DND-41 (cell line): ENCODE results near the gene BRSK2.
A peak's percentile ranks its signal among the peaks of the same experiment; 100 is the strongest.

Experiments used
- ATAC-seq: fragments of 200-7000 bp; cut with Tn5 transposase; 3 replicates; pipeline ENCODE4 v1.9.1; 2021; ENCODE audit warnings: low read depth; ENCODE audit not compliant: insufficient read depth
- DNase-seq: peaks from one replicate; pipeline ENCODE4 v3.0.0-alpha.2; 2020
- H2AFZ ChIP-seq: 2 replicates; pipeline ENCODE4 v1.6.0; 2012; ENCODE audit warnings: low read depth, low read length
- H3K27ac ChIP-seq: 2 replicates; pipeline ENCODE4 v1.5.1; 2012; ENCODE audit warnings: low read length, inconsistent platforms
- H3K27me3 ChIP-seq: fragments of 200-600 bp; sonication (generic); 2 replicates; pipeline ENCODE4 v1.6.0; 2012; ENCODE audit warnings: low read length, mild to moderate bottlenecking, inconsistent platforms; ENCODE audit not compliant: insufficient read depth, poor library complexity
- H3K36me3 ChIP-seq: 2 replicates; pipeline ENCODE4 v1.5.1; 2012; ENCODE audit warnings: low read length, inconsistent platforms; ENCODE audit not compliant: insufficient read depth
- H3K4me1 ChIP-seq: 2 replicates; pipeline ENCODE4 v1.5.1; 2012; ENCODE audit warnings: mild to moderate bottlenecking, low read length; ENCODE audit not compliant: insufficient read depth
- H3K4me2 ChIP-seq: 2 replicates; pipeline ENCODE4 v1.6.0; 2012; ENCODE audit warnings: mild to moderate bottlenecking, moderate library complexity, low read length, inconsistent platforms; ENCODE audit not compliant: insufficient read depth
- H3K4me3 ChIP-seq, 2 experiments: fragments of 200-600 bp in 1 of 2; shearing (Covaris generic) in 1 of 2; 2 replicates each; pipeline ENCODE4 v1.5.1; 2012 to 2016; ENCODE audit warnings: inconsistent platforms in 2 of 2, low read length in 2 of 2, mild to moderate bottlenecking in 2 of 2, low read depth in 1 of 2, moderate library complexity in 1 of 2
- H3K79me2 ChIP-seq: 2 replicates; pipeline ENCODE4 v1.6.0; 2012; ENCODE audit warnings: low read length, inconsistent platforms; ENCODE audit not compliant: insufficient read depth
- H3K9ac ChIP-seq: 2 replicates; pipeline ENCODE4 v1.6.0; 2012; ENCODE audit warnings: low read depth, mild to moderate bottlenecking, inconsistent platforms, low read length, moderate library complexity
- H3K9me3 ChIP-seq: 2 replicates; pipeline ENCODE4 v1.5.1; 2012; ENCODE audit warnings: low read length, moderate library complexity, mild to moderate bottlenecking, inconsistent platforms; ENCODE audit not compliant: insufficient read depth, severe bottlenecking
- H4K20me1 ChIP-seq: 2 replicates; pipeline ENCODE4 v1.6.0; 2012; ENCODE audit warnings: low read length; ENCODE audit not compliant: insufficient read depth
- CTCF ChIP-seq: IDR thresholded peaks from 2 replicates; pipeline ENCODE4 v1.5.1; 2012; ENCODE audit warnings: borderline replicate concordance, low read length, moderate library complexity, mild to moderate bottlenecking; ENCODE audit not compliant: poor library complexity, severe bottlenecking; ENCODE audit errors: extremely low read depth
- EZH2 ChIP-seq: IDR thresholded peaks from 3 replicates; pipeline ENCODE4 v1.6.1; 2012; ENCODE audit warnings: borderline replicate concordance, low read depth, mild to moderate bottlenecking, moderate library complexity, low read length, inconsistent platforms; ENCODE audit not compliant: severe bottlenecking

BRSK2 gene

GRCh38 chr11:1453611-1454034 is 63.9 kb downstream of the BRSK2 start:
- peak; percentile 33; the same call in 1 of the 3 replicates for ATAC-seq
- Histone ChIP-seq H3K27ac (no peak overlapping the region), H3K4me1 (no peaks in the 10 kb centered on the region), H3K27me3 (no peaks in the 10 kb centered on the region), H3K4me3 (no peak overlapping the region), H4K20me1 (peaks cover 38% of the 10 kb centered on the region), H2AFZ (no peak overlapping the region), H3K79me2 (no peaks in the 10 kb centered on the region), H3K4me2 (no peak overlapping the region), H3K36me3 (no peaks in the 10 kb centered on the region), H3K9ac (no peak overlapping the region), H3K9me3 (no peaks in the 10 kb centered on the region)
- TF ChIP-seq EZH2 (no peak), CTCF (peak; percentile 28)
- DNase-seq, result peak; percentile 16

GRCh38 chr11:1454576-1454975 is 64.8 kb downstream of the BRSK2 start:
- DNase-seq (no peak), ATAC-seq (no peak)
- TF ChIP-seq CTCF (no peak), EZH2 (no peak)
- no peaks in the 10 kb centered on the region for H3K9me3 ChIP-seq
- H3K9ac ChIP-seq, result no peak overlapping the region
- no peaks in the 10 kb centered on the region for H3K79me2 ChIP-seq
- no peak overlapping the region for H3K4me2 ChIP-seq
- no peak overlapping the region for H3K4me3 ChIP-seq
- no peaks in the 10 kb centered on the region for H3K27me3 ChIP-seq
- H3K36me3 ChIP-seq, result no peaks in the 10 kb centered on the region
- no peak overlapping the region for H2AFZ ChIP-seq
- H3K27ac ChIP-seq, result no peak overlapping the region
- no peaks in the 10 kb centered on the region for H3K4me1 ChIP-seq
- peaks cover 40% of the 10 kb centered on the region for H4K20me1 ChIP-seq

- Histone ChIP-seq H3K9me3 (no peaks in the 10 kb centered on the region), H3K9ac (no peak overlapping the region), H3K79me2 (no peaks in the 10 kb centered on the region), H3K4me3 (no peak overlapping the region), H4K20me1 (peaks cover 40% of the 10 kb centered on the region), H3K36me3 (no peaks in the 10 kb centered on the region), H3K4me1 (no peaks in the 10 kb centered on the region), H2AFZ (no peak overlapping the region), H3K27ac (no peak overlapping the region), H3K4me2 (no peak overlapping the region), H3K27me3 (no peaks in the 10 kb centered on the region)
- no peak for ATAC-seq
- TF ChIP-seq EZH2, result no peak
- TF ChIP-seq CTCF, result no peak
- no peak for DNase-seq
These were observed 65.5 kb downstream of the BRSK2 start for GRCh38 chr11:1455032-1455762.
